GM19328 (cell line): ENCODE results near the gene MPI.
"Not testable (repeated sequence)": the region's sequence is repeated elsewhere in the genome, so short reads cannot be mapped to it uniquely, and the experiment has no call there.

Experiments
- ATAC-seq: cut with Tn5 transposase; IDR thresholded peaks from one replicate; pipeline ENCODE4 v1.9.1; 2021; ENCODE audit warnings: mild to moderate bottlenecking, moderate library complexity; ENCODE audit not compliant: unreplicated experiment

The MPI gene

GRCh38 chr15:74890665-74890960 is 771 bp downstream of the MPI start:
- ATAC-seq, result no peak

GRCh38 chr15:74891469-74891868 is 1.6 kb downstream of the MPI start:
- no peak for ATAC-seq

GRCh38 chr15:74892313-74892712 is 2.5 kb downstream of the MPI start:
- ATAC-seq, result no peak

GRCh38 chr15:74892931-74893330 is 3.1 kb downstream of the MPI start:
- no peak for ATAC-seq

GRCh38 chr15:74893627-74894026 is 3.8 kb downstream of the MPI start:
- no peak for ATAC-seq

GRCh38 chr15:74894383-74894782 is 4.5 kb downstream of the MPI start:
- ATAC-seq, result not testable (repeated sequence)

GRCh38 chr15:74895830-74896229 is 6.0 kb downstream of the MPI start:
- no peak for ATAC-seq

- no peak for ATAC-seq
These were observed 6.5 kb downstream of the MPI start for GRCh38 chr15:74896316-74896715.

- no peak for ATAC-seq
These were observed 7.5 kb downstream of the MPI start for GRCh38 chr15:74897300-74897701.

- no peak for ATAC-seq
These were observed 11.8 kb downstream of the MPI start for GRCh38 chr15:74901612-74902063.

GRCh38 chr15:74902295-74903075 is 12.6 kb downstream of the MPI start:
- no peak for ATAC-seq

- no peak for ATAC-seq
These were observed 13.8 kb downstream of the MPI start for GRCh38 chr15:74903676-74904075.

- no peak for ATAC-seq
These were observed 14.5 kb downstream of the MPI start for GRCh38 chr15:74904190-74904805.

GRCh38 chr15:74906067-74906449 is 16.2 kb downstream of the MPI start:
- no peak for ATAC-seq

GRCh38 chr15:74906450-74907162 is 16.8 kb downstream of the MPI start, which contains the start of gene FAM219B:
TSS of gene FAM219B (minus strand) at chr15:74906851. CDS start at chr15:74906800, 51 bp downstream.
- ATAC-seq, result peak; percentile 69

GRCh38 chr15:74907163-74907870 is 17.5 kb downstream of the MPI start:
- no peak for ATAC-seq

GRCh38 chr15:74908635-74909034 is 18.8 kb downstream of the MPI start:
- ATAC-seq, result no peak

GRCh38 chr15:74913041-74913440 is 23.2 kb downstream of the MPI start:
- no peak for ATAC-seq

GRCh38 chr15:74913799-74914198 is 24.0 kb downstream of the MPI start:
- ATAC-seq, result not testable (repeated sequence)

- no peak for ATAC-seq
These were observed 27.8 kb downstream of the MPI start for GRCh38 chr15:74917676-74918075.

- no peak for ATAC-seq
These were observed 30.6 kb downstream of the MPI start for GRCh38 chr15:74920456-74920855.
